ENCODE data around the gene TGFBR3. TPM values are rescaled to one million over a fixed set of nuclear protein-coding genes. Genes with fewer than 3 reads are reported as not detected.

TGFBR3 gene
- total and polyA plus RNA-seq, 12 donors: 6.6 to 36.7 (median 24.3) TPM

DNA sequence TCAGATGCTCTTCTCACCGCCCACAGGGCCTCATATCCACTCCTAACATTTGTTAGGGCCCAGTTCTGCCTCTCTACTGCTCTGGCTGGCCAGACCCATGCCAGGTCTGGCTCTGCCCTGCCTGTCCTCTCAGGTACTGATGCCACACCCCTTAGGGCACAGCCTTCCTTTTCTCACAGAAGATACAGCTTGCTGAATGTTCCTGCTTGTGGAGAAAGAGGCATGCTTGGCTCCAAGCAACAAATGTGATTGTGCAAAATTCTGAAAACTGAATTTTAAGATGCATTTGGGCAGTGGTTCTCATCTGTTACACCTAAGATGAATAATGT is 178.1 kb downstream of the TGFBR3 start:
- peaks cover 0 to 67% (median 0%) of the 10 kb centered on the region in 9 donors for H3K36me3 ChIP-seq
- no peaks in the 10 kb centered on the region for H3K9me3 ChIP-seq
- DNase-seq: peak in 1 of 2 donors; percentile 30
- WGBS, 2 donors: 55 to 71% methylated on average over 1 of the region's 1 CpG
- H3K27me3 ChIP-seq: no peaks in the 10 kb centered on the region
- intact Hi-C loops (cut with DNase I): loop anchor here in 4 of 10 donors (1.0 to 10.0 kb wide), 5 partner anchors 106 to 179 kb away; partner anchors contain the start of gene TGFBR3 (in 2 of the 4)
- peaks cover 7 to 74% (median 28%) of the 10 kb centered on the region in 9 donors for H3K4me1 ChIP-seq
- ATAC-seq: no peak
- TF ChIP-seq, protein P1, sequence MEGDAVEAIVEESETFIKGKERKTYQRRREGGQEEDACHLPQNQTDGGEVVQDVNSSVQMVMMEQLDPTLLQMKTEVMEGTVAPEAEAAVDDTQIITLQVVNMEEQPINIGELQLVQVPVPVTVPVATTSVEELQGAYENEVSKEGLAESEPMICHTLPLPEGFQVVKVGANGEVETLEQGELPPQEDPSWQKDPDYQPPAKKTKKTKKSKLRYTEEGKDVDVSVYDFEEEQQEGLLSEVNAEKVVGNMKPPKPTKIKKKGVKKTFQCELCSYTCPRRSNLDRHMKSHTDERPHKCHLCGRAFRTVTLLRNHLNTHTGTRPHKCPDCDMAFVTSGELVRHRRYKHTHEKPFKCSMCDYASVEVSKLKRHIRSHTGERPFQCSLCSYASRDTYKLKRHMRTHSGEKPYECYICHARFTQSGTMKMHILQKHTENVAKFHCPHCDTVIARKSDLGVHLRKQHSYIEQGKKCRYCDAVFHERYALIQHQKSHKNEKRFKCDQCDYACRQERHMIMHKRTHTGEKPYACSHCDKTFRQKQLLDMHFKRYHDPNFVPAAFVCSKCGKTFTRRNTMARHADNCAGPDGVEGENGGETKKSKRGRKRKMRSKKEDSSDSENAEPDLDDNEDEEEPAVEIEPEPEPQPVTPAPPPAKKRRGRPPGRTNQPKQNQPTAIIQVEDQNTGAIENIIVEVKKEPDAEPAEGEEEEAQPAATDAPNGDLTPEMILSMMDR (IDR thresholded peaks at IDR 0.05): no peak
- peak overlapping the region in 9 of 10 donors; percentile 11 to 81 (median 68) for H3K27ac ChIP-seq
- no peak overlapping the region for H3K4me3 ChIP-seq

DNA sequence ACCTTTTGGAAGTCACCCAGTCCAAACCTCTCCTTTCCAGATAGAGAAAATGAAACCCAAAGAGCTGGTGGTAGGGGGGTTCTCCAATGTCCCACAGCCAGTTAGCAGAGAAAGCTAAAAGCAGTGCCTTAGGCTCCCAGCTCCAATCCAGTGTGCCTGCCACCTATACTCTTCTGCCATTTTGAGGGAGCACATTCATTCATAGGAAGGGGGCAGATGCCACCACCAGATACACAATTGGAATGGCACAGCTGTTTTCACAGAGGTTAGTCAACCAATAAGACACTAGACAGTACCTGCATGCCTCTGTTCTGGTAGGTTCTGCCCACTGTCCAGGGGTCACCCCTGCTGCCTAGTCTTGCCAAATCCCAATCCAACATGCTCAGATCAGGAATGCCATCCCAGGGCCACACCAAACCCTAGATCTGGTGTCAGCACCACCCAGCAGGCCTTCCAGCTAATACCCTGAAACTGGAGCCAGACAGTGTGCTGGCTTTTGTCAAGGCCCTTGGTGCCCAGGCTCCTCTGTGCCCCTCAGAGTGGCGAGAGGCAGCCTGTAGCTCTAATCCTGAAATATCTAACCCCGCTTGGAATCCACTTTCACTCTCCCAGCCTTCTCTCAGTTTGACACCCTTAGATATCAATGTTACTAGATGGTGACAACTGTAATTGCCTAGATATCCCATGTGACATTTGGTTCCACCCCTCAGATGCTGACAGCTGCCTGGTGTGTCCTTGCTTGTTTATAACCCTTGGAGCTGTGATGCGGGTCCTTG is 178.6 kb downstream of the TGFBR3 start:
- peaks cover 0 to 67% (median 0%) of the 10 kb centered on the region in 9 donors for H3K36me3 ChIP-seq
- no peaks in the 10 kb centered on the region for H3K27me3 ChIP-seq
- no peak overlapping the region for H3K4me3 ChIP-seq
- DNase-seq (peak; percentile 42 to 61), ATAC-seq (peak; percentile 68 to 94 (median 86))
- no peaks in the 10 kb centered on the region for H3K9me3 ChIP-seq
- WGBS, 2 donors: 45 to 71% methylated on average over 3 of the region's 3 CpGs
- intact Hi-C loops (cut with DNase I): loop anchor here in 4 of 10 donors (1.0 to 10.0 kb wide), 5 partner anchors 105 to 180 kb away; partner anchors contain the start of gene TGFBR3 (in 2 of the 4)
- TF ChIP-seq, protein P1 (IDR thresholded peaks at IDR 0.05): no peak
- peaks cover 3 to 69% (median 22%) of the 10 kb centered on the region in 9 donors for H3K4me1 ChIP-seq
- peak overlapping the region; percentile 1 to 81 (median 66) for H3K27ac ChIP-seq

DNA sequence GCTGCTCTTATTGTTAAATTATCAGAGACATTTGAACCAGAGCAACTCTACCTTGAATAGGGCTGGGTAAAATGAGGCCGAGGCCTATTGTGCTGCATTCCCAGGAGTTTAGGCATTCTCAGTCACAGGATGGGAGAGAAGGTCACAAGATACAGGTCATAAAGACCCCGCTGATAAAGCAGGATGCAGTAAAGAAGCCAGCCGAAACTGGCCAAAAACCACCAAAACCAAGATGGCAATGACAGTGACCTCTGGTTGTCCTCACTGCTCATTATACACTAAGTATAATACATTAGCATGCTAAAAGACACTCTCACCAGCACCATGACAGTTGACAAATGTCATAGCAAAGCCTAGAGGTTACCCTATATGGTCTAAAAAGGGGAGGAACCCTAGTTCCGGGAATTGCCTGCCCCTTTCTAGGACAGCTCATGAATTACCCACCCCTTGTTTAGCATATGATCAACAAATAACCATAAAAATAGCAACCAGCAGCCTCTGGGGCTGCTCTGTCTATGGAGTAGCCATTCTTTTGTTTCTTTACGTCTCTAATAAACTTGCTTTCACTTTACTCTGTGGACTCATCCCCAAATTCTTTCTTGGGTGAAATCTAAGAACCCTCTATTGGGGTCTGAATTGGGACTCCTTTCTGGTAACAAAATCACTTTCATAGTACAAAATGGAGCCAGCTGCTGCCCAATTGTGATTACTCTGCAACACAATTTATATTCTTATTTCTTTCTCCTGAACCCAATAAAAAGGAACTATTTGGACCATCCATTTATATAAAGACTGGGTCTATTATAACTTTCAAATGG is 179.6 kb downstream of the TGFBR3 start:
- peak overlapping the region; percentile 12 to 81 (median 66) for H3K27ac ChIP-seq
- peak in 4 of 8 donors; percentile 21 to 49 (median 32) for ATAC-seq
- WGBS, 2 donors: 76 to 87% methylated on average over 5 of the region's 5 CpGs
- H3K9me3 ChIP-seq: no peaks in the 10 kb centered on the region
- peaks cover 0 to 62% (median 14%) of the 10 kb centered on the region in 9 donors for H3K4me1 ChIP-seq
- no peak overlapping the region for H3K4me3 ChIP-seq
- H3K36me3 ChIP-seq: peaks cover 0 to 59% (median 0%) of the 10 kb centered on the region in 9 donors
- TF ChIP-seq, protein P1 (IDR thresholded peaks at IDR 0.05): no peak
- DNase-seq: no peak
- intact Hi-C loops (cut with DNase I): loop anchor here in 4 of 10 donors (5.0 to 10.0 kb wide), 4 partner anchors 104 to 181 kb away; partner anchors contain the start of gene TGFBR3 (in 2 of the 4)
- no peaks in the 10 kb centered on the region for H3K27me3 ChIP-seq

DNA sequence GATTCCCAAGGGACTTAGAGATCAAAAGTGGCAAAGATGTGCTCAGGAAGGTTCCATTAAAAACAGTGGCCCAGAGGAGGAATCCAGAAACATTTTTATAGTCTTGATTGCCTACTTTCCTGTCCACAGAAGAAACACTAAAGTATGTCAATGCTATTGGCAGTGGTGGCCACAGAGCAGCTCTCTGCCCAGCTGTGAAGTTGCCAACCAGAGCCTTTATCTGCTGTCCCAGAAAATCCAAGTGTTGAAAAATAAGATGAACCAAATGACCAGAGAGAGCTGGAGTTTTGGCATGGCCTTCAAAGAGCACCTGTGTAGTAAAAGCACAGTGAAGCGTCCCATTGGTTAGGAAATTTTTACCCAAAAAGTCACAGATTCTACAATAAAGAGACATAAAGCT is 181.2 kb downstream of the TGFBR3 start:
- Histone ChIP-seq H3K36me3 (peaks cover 0 to 43% (median 0%) of the 10 kb centered on the region in 9 donors), H3K9me3 (no peaks in the 10 kb centered on the region), H3K4me3 (no peak overlapping the region), H3K27me3 (no peaks in the 10 kb centered on the region), H3K4me1 (peaks cover 0 to 60% (median 17%) of the 10 kb centered on the region in 9 donors), H3K27ac (peak overlapping the region in 4 of 10 donors; percentile 16 to 72 (median 32))
- 67 to 72% methylated on average over 1 of the region's 1 CpG for WGBS, 2 donors
- TF ChIP-seq, protein P1 (IDR thresholded peaks at IDR 0.05): no peak
- DNase-seq (no peak), ATAC-seq (no peak)
- intact Hi-C loops (cut with DNase I): loop anchor here in 4 of 10 donors (5.0 to 10.0 kb wide), 4 partner anchors 102 to 183 kb away; partner anchors contain the start of gene TGFBR3 (in 2 of the 4)
